H9 (cell line): ENCODE data around the gene DIAPH3. TPM values are rescaled to one million over a fixed set of nuclear protein-coding genes. Genes with fewer than 3 reads are reported as not detected.
A peak's percentile ranks its signal among the peaks of the same experiment; 100 is the strongest.

Source experiments
- DNase-seq: peaks from one replicate; pipeline ENCODE4 v3.0.0-alpha.2; 2017
- H2AFZ ChIP-seq: one replicate; pipeline ENCODE4 v1.6.1; 2013; ENCODE audit warnings: mild to moderate bottlenecking, low read length, control low read depth, moderate library complexity
- H2AK5ac ChIP-seq: 2 replicates; pipeline ENCODE4 v1.6.1; 2013; ENCODE audit warnings: low read length, control low read depth, mixed read lengths; ENCODE audit not compliant: insufficient read length
- H2BK120ac ChIP-seq: one replicate; pipeline ENCODE4 v1.6.1; 2013; ENCODE audit warnings: low read depth, mild to moderate bottlenecking, low read length, control low read depth, inconsistent platforms; ENCODE audit not compliant: poor library complexity, severe bottlenecking
- H2BK12ac ChIP-seq: 2 replicates; pipeline ENCODE4 v1.6.1; 2013; ENCODE audit warnings: low read length, control low read depth, mixed read lengths, low read depth; ENCODE audit not compliant: insufficient read length
- H2BK15ac ChIP-seq: 2 replicates; pipeline ENCODE4 v1.6.1; 2013; ENCODE audit warnings: low read depth, low read length, control low read depth
- H2BK20ac ChIP-seq: one replicate; pipeline ENCODE4 v1.6.1; 2013; ENCODE audit warnings: low read depth, mild to moderate bottlenecking, low read length, control low read depth, inconsistent platforms; ENCODE audit not compliant: poor library complexity, severe bottlenecking
- H2BK5ac ChIP-seq: 2 replicates; pipeline ENCODE4 v1.6.1; 2013; ENCODE audit warnings: low read length, control low read depth, mixed read lengths; ENCODE audit not compliant: insufficient read length
- H3K14ac ChIP-seq: 2 replicates; pipeline ENCODE4 v1.6.1; 2013; ENCODE audit warnings: low read length, control low read depth; ENCODE audit not compliant: insufficient read depth
- H3K18ac ChIP-seq: 2 replicates; pipeline ENCODE4 v1.6.1; 2013; ENCODE audit warnings: low read depth, mild to moderate bottlenecking, mixed read lengths, low read length, control low read depth; ENCODE audit not compliant: insufficient read length
- H3K23ac ChIP-seq: 2 replicates; pipeline ENCODE4 v1.6.1; 2013; ENCODE audit warnings: low read length, control low read depth, mixed read lengths, low read depth; ENCODE audit not compliant: insufficient read length
- H3K23me2 ChIP-seq: 2 replicates; pipeline ENCODE4 v1.6.1; 2013; ENCODE audit warnings: low read depth, mild to moderate bottlenecking, mixed read lengths, low read length, control low read depth; ENCODE audit not compliant: insufficient read length, poor library complexity, severe bottlenecking
- H3K27ac ChIP-seq: 2 replicates; pipeline ENCODE4 v1.5.1; 2013; ENCODE audit warnings: low read length, control low read depth, mixed read lengths, low read depth; ENCODE audit not compliant: insufficient read length
- H3K27me3 ChIP-seq: 2 replicates; pipeline ENCODE4 v1.6.1; 2013; ENCODE audit warnings: low read length, control low read depth, inconsistent platforms; ENCODE audit not compliant: insufficient read depth
- H3K4ac ChIP-seq: 2 replicates; pipeline ENCODE4 v1.6.1; 2013; ENCODE audit warnings: low read depth, mild to moderate bottlenecking, control low read depth, inconsistent platforms, low read length, moderate library complexity
- H3K4me1 ChIP-seq: 2 replicates; pipeline ENCODE4 v1.6.1; 2013; ENCODE audit warnings: low read length, control low read depth, inconsistent platforms; ENCODE audit not compliant: insufficient read depth
- H3K4me2 ChIP-seq: 2 replicates; pipeline ENCODE4 v1.6.1; 2013; ENCODE audit warnings: low read length, control low read depth, mixed read lengths; ENCODE audit not compliant: insufficient read length, insufficient read depth
- H3K56ac ChIP-seq: 2 replicates; pipeline ENCODE4 v1.6.1; 2013; ENCODE audit warnings: low read depth, mild to moderate bottlenecking, mixed read lengths, low read length, control low read depth; ENCODE audit not compliant: insufficient read length
- H3K79me1 ChIP-seq: 2 replicates; pipeline ENCODE4 v1.6.1; 2013; ENCODE audit warnings: low read depth, mild to moderate bottlenecking, moderate library complexity, low read length, control low read depth, inconsistent platforms; ENCODE audit not compliant: insufficient read depth, poor library complexity, severe bottlenecking
- H3K79me2 ChIP-seq: 2 replicates; pipeline ENCODE4 v1.6.1; 2013; ENCODE audit warnings: low read length, control low read depth, inconsistent platforms; ENCODE audit not compliant: insufficient read depth
- H3K9ac ChIP-seq: 2 replicates; pipeline ENCODE4 v1.6.1; 2013; ENCODE audit warnings: low read length, control low read depth, mixed read lengths; ENCODE audit not compliant: insufficient read length; ENCODE audit errors: extremely low read depth
- H3K9me3 ChIP-seq: one replicate; pipeline ENCODE4 v1.6.1; 2013; ENCODE audit warnings: low read depth, low read length, inconsistent platforms; ENCODE audit not compliant: control insufficient read depth
- H3T11ph ChIP-seq: one replicate; pipeline ENCODE4 v1.6.1; 2013; ENCODE audit warnings: mild to moderate bottlenecking, low read length, control low read depth, inconsistent platforms
- H4K20me1 ChIP-seq: one replicate; pipeline ENCODE4 v1.6.1; 2013; ENCODE audit not compliant: control insufficient read depth, insufficient read length, insufficient read depth
- H4K5ac ChIP-seq: 2 replicates; pipeline ENCODE4 v1.6.1; 2013; ENCODE audit warnings: low read depth, mild to moderate bottlenecking, mixed read lengths, low read length, control low read depth; ENCODE audit not compliant: insufficient read length
- H4K8ac ChIP-seq: replicated peaks from 2 replicates; pipeline ENCODE4 v1.6.1; 2013; ENCODE audit warnings: low read length, control low read depth, mixed read lengths, low read depth; ENCODE audit not compliant: insufficient read length
- H4K91ac ChIP-seq: 2 replicates; pipeline ENCODE4 v1.6.1; 2013; ENCODE audit warnings: low read depth, mild to moderate bottlenecking, moderate library complexity, mixed read lengths, low read length, control low read depth; ENCODE audit not compliant: insufficient read length
- H3K27ac Mint-ChIP-seq, 3 experiments: 2 replicates in 2 of 3; 3 replicates in 1 of 3; pipeline ENCODE4 v1.8.0; 2020 to 2021; ENCODE audit warnings: mixed read lengths in 3 of 3, mild to moderate bottlenecking in 1 of 3, moderate library complexity in 1 of 3
- H3K27me3 Mint-ChIP-seq: 2 replicates; pipeline ENCODE4 v1.8.0; 2021; ENCODE audit warnings: low read depth, mild to moderate bottlenecking, moderate library complexity, mixed read lengths
- H3K36me3 Mint-ChIP-seq, 3 experiments: 2 replicates in 2 of 3; 3 replicates in 1 of 3; pipeline ENCODE4 v1.8.0; 2020 to 2021; ENCODE audit warnings: low read depth in 3 of 3, mixed read lengths in 3 of 3; ENCODE audit not compliant: insufficient read depth in 1 of 3
- H3K4me1 Mint-ChIP-seq, 2 experiments: 2 replicates each; pipeline ENCODE4 v1.8.0; 2020; ENCODE audit warnings: mixed read lengths in 2 of 2
- H3K4me3 Mint-ChIP-seq, 2 experiments: 2 replicates in 1 of 2; 3 replicates in 1 of 2; pipeline ENCODE4 v1.8.0; 2020 to 2021; ENCODE audit warnings: mild to moderate bottlenecking in 2 of 2, mixed read lengths in 2 of 2, moderate library complexity in 1 of 2
- H3K9me3 Mint-ChIP-seq, 2 experiments: 2 replicates in 1 of 2; 3 replicates in 1 of 2; pipeline ENCODE4 v1.8.0; 2020; ENCODE audit warnings: mild to moderate bottlenecking in 2 of 2, mixed read lengths in 2 of 2, moderate library complexity in 1 of 2
- CTCF ChIP-seq: fragments of 200-600 bp; sonication (generic); conservative IDR thresholded peaks from 3 replicates; pipeline ENCODE4 v1.8.0; 2021; ENCODE audit warnings: antibody characterized with exemption, mild to moderate bottlenecking
- WGBS: extraction: QIAGEN DNeasy Blood & Tissue Kit; methylation state at CpG from one replicate; pipeline ENCODE4 v1.1.7; 2013; ENCODE audit warnings: missing lambda C conversion rate, low lambda C conversion rate, mixed read lengths; ENCODE audit not compliant: insufficient read length; ENCODE audit errors: extremely low coverage; 5-methylcytosine and 5-hydroxymethylcytosine counted together
- total RNA-seq: library from RNA; stranded (reverse); gene quantifications from 2 replicates; pipeline ENCODE4 v1.2.1, GENCODE V29; 2021

DIAPH3 gene
- total RNA-seq, 1 experiment from 2014 or later: 23.1 TPM

GRCh38 chr13:60016229-60016628 is 147.5 kb downstream of the DIAPH3 start:
- H3K79me2 ChIP-seq: no peaks in the 10 kb centered on the region
- Mint-ChIP-seq H3K36me3 (no peaks in the 10 kb centered on the region), H3K4me1 (peaks cover 7 to 8% of the 10 kb centered on the region in 2 experiments), H3K27me3 (no peaks in the 10 kb centered on the region), H3K27ac (peak overlapping the region; percentile 8 to 62 (median 29); a peak in 2 of 7 replicates), H3K9me3 (no peaks in the 10 kb centered on the region), H3K4me3 (no peak overlapping the region)
- no peaks in the 10 kb centered on the region for H3K23me2 ChIP-seq
- TF ChIP-seq CTCF: no peak
- no peak overlapping the region for H3T11ph ChIP-seq
- H4K5ac ChIP-seq: no peak overlapping the region
- no peak overlapping the region for H4K8ac ChIP-seq
- no peak overlapping the region for H3K27ac ChIP-seq
- no peak overlapping the region for H2BK15ac ChIP-seq
- no peak overlapping the region for H2AFZ ChIP-seq
- no peaks in the 10 kb centered on the region for H4K20me1 ChIP-seq
- H3K56ac ChIP-seq: no peak overlapping the region
- H3K9ac ChIP-seq: no peak overlapping the region
- no peak overlapping the region for H3K4me2 ChIP-seq
- no peaks in the 10 kb centered on the region for H3K79me1 ChIP-seq
- H4K91ac ChIP-seq: no peak overlapping the region
- H3K27me3 ChIP-seq: no peaks in the 10 kb centered on the region
- no peak overlapping the region for H3K18ac ChIP-seq
- no peak overlapping the region for H2BK12ac ChIP-seq
- H3K9me3 ChIP-seq: no peaks in the 10 kb centered on the region
- no peaks in the 10 kb centered on the region for H3K4me1 ChIP-seq
- no peak overlapping the region for H2BK120ac ChIP-seq
- WGBS: no CpG with 5 or more reads among the region's 4 CpGs
- no peak overlapping the region for H3K14ac ChIP-seq
- no peak overlapping the region for H3K4ac ChIP-seq
- DNase-seq: no peak
- no peak overlapping the region for H2BK20ac ChIP-seq
- no peak overlapping the region for H2AK5ac ChIP-seq
- no peak overlapping the region for H2BK5ac ChIP-seq
- H3K23ac ChIP-seq: no peak overlapping the region
